COLO829 (cell line): ENCODE results near the gene SNAPC2.

Source experiments
- DNase-seq: peaks from one replicate; pipeline ENCODE4 v3.0.0; 2012; ENCODE audit warnings: low spot score

SNAPC2 gene, protein sequence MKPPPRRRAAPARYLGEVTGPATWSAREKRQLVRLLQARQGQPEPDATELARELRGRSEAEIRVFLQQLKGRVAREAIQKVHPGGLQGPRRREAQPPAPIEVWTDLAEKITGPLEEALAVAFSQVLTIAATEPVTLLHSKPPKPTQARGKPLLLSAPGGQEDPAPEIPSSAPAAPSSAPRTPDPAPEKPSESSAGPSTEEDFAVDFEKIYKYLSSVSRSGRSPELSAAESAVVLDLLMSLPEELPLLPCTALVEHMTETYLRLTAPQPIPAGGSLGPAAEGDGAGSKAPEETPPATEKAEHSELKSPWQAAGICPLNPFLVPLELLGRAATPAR

DNA sequence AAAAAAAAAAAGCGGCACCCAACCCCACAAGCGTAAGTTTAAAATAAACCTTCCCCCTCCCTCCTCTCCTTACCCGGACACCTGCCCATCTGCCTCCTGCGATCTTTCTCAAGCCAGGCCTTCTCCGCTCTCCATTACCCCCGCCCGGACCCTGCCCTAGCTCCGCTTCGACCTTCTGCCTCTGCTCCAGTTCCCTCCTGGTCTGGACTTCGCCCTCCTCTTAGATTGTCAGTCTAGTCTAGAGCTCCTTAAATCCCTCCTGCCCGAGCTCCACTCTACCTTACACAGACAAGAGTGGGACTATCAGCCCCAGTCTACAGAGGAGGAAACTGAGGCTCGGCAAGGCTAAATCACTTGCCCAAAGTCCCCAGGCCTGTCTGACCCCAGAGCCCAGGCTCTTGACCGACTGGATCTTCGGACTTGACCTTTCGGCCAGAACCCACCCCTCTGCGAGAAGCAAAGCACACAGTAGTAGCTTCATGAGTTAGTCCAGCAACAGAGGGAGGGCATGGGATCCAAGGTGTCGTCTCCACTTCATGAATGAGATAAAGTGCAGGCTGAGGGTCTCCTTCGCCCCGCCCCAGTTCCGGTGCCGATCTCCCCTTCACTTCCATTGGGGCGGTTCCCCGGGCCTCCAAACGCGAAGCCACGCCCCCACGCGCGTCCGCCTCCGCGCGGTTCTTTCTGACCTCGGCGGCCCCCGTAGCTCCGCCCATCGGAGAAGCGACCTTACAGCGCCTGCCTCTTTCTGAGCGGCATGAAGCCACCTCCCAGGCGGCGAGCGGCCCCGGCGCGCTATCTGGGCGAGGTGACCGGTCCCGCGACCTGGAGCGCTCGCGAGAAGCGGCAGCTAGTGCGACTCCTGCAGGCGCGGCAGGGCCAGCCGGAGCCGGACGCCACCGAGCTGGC lies at the start of gene SNAPC2:
SNAPC2 (plus strand) TSS at position 729 of the 909 bp plus-strand sequence; CDS start at position 758, 29 bp downstream.
- DNase-seq: peak; percentile 89

DNA sequence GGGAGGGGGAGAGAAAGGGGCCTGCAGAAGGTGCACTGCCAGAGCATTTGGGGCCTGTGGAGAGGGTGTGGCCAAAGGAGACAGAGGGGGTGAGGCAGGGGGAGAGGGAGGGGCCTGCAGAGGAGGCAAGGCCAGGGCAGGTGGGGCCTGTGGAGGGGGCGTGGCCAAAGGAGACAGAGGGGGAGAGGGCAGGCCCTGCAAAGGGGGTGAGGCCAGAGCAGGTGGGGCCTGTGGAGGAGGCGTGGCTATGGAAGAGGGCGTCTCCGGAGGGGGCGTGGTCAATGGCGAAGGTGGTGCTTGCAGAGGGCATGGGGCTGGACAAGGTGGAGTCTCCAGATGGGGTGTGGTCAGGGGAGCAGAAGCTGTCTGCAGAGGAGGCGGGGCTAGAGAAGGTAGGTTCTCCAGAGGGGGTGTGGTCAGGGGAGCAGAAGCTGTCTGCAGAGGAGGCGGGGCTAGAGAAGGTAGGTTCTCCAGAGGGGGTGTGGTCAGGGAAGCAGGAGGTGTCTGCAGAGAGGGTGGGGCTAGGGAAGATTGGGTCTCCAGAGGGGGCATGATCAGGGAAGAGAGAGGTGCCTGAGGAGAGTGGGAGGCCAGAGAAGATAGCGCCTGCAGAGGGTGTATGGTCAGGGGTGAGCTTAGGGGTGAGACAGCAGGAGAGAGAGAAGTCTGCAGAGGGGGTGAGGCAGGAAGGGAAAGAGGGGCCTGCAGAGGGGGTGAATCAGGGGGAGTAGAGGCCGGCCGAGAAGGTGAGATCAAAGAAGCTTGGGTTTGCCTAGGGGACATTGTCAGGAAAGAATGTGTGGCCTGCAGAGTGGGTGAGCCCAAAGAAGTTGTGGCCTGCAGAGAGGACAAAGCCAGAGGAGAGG lies 49.3 kb upstream of the SNAPC2 start:
- DNase-seq: peak; percentile 84

DNA sequence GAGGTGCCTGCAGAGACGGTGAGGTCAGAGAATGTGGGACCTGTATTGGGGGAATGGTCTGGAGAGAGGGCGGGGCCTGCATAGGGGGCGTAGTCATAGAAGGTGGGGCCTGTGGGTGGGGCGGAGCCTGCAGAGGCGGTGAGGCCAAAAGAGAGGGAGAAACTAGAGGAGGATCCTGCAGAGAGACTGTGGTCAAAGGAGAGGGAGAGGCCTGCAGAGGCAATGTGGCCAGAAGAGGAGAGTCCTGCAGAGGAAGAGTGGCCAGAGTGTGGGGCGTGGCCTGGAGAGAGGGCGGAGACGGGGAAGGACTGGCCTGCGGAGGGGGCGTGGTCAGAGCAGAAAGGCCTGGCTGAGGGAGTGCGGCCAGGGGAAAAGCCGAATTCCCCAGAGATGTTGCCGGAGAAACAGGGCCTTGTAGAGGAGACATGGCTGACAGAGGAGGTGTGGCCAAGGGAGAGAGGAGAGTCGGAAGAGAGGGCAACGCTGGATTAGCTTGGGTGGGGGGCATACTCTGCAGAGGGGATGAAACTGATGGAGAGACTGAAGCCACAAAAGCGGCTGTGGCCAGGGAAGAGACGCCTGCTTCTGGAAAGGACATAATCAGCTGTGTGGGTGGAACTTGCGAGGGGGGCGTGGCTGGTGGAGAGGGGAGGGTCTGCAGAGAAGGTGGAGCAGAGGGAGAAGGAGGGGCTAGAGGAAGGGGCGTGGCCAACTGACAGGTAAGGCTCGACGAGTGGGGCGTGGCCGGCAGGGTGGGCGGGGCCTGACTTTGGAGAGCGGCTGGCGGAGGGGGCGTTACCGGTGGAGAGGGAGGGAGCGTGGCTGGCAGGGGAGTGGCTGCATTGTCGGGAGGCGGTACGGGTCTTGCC lies 48.5 kb upstream of the SNAPC2 start:
- DNase-seq: peak; percentile 94

DNA sequence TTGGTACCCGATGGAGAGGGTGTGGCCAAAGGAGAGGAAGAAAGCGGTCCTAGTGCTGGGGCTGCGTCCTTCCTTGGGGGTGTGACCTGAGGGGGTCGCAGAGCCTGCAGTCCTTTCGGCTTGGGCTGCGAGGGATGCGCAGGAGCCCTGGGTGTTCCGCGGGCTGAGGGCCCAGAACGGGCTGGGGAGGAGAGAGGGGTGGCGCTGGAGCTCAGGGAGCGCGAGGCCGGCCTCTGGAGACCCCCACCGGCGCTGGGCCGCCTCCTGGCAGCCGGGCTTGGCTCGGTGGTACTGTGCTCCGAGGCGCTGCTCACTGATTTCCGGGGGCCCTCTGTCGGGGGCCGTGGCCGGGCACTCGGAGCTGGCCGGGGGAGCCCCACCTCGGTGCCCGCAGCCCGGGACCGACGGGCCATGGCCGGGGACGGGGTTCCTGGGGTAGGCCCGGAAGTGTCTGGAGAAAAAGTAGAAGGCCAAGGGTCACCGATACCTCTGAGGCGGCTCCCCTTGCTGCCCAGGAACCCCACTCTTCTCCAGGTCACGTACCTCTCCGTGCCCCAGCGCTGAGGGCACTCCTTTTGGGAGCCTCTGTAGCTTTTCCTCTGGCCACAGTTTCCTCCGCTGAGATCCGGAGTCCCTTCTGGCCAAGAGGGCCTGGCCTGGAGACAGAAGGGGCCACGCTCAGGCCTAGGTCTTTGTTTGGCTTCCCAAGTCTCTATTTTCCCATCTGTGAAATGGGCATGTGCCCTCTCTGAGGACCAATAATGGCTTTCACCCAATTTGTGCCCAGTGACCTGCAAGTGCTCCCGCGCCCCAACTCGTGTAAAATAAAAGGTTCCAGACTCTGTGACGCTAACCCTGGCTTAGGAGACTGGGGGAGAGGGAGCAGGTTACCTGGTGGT lies 47.6 kb upstream of the SNAPC2 start:
- DNase-seq: no peak

DNA sequence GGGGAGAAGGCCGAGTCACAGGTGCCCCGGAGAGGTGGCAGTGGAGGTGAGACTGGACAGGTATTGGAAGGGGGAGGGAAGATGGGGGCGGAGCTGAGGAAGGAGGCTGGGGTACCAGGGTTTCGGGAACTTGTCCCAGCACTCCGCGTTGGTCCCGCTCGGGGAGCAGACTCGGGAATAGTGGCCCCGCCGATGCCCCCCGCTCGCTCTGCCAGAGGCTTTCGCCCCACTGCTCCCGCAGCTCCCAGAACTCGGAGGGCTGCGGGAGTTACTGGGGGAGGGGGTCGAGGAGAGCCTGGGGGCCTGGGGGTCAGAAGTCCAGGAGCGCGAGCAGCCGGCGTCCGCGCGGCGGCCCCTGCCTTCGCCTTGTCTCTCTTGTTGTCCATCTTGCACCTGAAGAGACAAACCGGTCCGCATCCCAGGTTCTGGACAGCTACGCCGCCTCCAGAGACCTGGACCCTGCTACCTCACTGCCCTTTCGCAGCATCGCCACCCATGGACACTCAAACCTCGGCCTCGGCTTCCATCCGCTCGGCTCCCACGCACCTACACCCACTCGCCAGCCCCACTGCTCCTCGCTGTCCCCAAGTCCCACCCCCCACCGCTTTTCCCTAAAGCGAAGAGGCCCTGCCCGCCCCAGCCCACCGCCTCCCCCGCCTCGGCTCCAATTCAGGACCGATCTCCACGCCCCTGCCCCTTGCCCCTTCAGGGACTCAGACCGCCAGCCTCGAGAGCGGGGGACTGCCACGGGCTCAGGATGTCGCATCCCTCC lies 46.6 kb upstream of the SNAPC2 start:
- no peak for DNase-seq

DNA sequence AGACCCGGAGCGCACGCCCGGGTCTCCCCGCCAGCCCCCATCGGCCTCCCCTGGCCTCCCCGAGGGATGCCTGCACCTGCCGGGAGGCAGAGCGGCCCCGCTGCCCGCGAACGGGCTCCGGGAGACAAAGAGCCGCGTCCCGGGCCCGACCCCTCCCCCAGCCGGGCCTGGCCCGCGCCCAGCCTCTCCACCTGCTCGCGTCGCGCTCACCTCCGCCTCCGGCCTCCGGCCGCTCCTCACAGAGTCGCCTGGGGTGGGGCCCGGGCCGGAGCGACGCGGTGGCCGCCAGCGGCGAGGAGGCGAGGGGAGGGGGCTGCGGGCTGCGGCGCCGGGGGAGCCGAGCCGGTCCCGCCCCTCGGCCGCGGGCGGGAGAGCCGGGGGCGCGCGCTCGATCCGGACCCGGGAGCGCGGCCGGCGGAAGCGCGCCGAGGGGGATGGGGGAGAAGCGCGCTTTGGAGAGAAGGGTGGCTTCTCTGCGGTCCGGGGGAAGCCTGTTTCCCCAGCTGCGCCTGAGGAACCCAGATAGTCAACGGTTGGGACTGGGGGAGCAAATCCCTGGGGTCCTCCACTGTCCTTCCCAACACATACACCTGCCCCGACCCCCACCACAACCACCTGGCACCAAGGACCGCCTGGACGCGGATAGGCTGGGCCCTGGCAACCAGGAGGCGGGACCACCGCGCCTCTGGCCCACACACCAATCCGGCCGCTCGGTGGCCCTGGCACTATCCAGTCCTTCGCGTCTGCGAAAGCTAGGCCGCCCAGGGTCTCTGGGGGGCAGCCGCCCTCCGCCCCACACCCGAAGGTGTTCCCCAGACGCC lies 45.9 kb upstream of the SNAPC2 start, which contains the start of gene PRR36:
PRR36 (minus strand) TSS at position 315 of the 821 bp plus-strand sequence. CDS start 701 bp downstream, outside the sequence.
- no peak for DNase-seq

DNA sequence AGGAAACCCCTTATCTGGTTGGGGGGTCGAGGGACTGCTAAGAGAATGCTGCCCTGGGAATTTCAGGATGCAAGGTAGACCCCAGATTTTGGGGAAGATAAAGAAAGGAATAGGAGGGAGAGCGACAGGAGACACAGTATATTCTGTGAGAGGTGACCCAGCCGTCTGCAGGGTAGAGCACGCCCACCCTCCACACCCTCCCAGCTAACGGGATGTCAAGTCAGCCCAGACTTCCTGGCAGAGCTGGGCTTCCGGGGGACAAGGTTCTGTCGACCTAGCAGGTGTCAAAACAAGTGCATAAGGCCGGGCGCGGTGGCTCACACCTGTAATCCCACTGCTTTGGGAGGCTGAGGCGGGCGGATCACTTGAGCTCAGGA lies 45.3 kb upstream of the SNAPC2 start:
- DNase-seq: no peak

DNA sequence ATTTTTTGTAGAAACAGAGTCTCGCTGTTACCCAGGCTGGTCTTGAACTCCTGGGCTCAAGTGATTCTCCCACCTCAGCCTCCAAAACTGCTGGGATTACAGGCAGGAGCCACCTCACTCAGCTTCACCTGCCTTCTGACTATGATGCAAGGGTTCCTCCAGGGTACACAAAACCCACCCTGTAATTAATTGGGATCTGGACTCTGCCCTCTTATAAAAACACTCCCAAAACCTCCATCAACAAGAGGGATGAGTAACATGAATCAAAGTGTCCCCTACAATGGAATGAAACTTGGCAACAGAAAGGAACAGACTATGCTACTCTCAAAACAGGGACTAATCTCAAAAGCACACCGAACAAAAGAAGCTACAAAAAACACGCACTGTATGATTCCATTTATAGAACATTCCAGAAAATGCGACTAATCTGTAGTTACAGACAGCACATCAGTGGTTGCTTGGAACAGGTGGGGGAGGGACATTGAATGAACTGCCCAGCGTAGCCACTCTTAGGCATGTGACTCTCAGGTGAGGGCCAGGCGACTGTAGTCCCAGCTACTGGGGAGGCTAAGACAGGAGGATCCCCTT lies 42.8 kb upstream of the SNAPC2 start:
- DNase-seq: no peak

DNA sequence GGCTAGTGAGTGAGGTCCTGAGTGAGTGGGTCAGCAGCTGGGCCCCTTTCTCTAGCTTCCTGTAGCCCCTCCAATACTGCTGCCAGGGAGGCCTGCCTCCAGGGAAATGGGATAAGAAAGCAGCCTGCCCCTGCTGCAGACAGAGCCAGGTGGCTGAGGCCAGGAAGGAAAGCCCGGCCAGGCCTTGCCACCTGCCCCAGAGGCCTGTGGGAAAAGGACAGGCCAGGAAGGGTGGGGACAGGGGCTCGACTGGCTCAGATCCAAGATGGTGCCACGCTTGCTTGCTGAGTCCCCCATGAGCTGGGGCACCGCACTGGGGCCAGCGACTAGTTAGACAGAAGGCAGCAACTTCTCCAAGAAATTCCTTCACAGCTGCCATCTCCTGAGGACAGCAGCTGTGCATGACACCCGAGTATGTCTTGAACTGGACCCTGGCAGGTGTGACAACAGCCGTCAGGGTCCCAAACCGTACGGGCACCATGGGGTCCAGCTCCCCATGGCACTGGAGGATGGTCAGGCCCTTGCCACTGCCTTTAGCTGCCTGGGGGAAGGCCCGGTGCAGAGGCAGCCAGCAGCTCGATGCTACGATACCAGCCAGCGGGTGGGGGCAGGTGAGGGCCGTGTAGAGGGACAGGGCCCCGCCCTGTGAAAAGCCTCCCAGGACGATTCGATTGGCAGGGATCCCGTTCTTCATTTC lies 40.9 kb upstream of the SNAPC2 start:
- no peak for DNase-seq

DNA sequence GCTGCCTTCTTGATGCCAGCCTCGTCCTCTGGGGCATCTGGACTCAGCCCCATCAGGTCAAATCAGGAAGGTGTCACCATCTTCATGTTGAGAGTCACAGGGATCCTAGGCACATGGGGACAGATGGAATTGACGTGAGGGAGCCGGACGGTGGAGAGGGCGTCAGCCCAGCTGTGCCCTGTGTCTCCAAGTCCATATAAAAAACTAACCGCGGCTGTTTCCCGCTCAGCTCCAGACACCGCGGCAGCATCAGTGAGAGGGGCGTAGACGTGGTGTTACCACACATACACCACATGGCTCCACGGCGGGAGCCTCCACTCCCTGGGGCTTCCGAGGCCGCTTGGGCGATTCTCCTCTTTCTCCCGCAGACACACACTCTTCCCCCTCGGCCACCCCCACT lies 40.3 kb upstream of the SNAPC2 start:
- no peak for DNase-seq

DNA sequence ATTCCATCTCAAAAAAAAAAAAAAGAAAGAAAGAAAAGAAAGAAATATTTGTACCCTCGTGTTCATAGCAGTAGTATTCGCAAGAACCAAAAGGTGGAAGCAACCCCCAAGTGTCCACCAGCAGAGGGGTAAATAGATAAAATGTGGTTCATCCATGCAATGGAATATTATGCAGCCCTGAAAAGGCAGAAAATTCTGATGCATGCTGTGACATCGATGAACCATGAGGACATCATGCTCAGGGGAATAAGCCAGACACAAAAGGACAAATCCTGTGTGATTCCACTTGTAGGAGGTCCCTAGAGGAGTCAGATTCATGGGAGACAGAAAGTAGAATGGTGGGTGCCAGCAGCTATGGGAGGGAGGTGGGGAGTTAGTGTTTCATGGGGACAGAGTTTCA lies 38.2 kb upstream of the SNAPC2 start:
- DNase-seq: no peak

DNA sequence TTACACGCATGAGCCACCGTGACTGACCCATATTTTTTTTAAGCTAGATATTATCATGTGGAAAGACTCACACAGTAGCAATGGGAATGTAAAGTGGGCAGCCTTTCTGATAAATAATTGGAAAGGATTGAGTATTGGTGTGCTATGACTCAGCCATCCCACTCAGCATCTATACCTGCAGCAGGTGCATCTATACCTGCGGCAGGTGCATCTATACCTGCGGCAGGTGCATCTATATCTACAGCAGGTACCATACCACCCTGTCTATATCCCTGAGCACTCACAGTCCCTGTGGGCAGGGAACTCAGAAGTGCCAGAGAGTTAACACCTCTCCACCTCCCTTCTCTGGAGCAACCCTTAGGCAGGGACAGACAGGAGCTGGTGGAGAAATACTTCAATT lies 37.0 kb upstream of the SNAPC2 start:
- no peak for DNase-seq

DNA sequence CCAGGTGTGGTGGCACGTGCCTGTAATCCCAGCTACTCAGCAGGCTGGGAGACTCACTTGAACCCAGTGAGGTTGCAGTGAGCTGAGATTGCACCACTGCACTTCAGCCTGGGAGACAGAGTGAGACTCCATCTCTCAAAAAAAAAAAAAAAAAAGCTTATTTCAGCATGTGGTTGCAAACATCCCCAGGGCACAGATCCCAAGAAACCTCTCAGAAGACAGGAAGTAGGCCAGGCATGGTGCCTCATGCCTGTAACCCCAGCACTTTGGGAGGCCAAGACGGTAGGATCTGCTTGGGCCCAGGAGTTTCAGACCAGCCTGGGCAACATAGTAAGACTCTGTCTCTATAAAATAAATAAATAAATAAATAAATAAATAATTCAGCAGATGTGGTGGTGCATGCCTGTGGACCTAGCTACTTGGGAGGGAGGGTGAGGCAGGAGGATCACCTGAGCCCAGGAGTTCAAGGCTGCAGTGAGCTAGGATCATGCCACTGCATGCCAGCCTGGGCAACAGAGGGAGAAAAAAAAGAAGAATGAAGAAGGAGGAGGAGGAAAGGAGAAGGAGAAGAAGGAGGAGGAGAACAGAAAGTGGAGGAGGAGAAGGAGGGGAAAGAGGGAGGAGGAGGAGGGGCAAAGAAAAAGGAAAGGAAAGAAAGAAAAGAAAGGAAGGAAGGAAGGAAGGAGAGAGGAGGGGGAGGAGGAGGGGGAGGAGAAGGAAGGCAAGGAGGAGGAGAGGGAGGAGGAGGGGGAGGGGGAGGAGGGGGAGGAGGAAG lies 36.2 kb upstream of the SNAPC2 start:
- no peak for DNase-seq

DNA sequence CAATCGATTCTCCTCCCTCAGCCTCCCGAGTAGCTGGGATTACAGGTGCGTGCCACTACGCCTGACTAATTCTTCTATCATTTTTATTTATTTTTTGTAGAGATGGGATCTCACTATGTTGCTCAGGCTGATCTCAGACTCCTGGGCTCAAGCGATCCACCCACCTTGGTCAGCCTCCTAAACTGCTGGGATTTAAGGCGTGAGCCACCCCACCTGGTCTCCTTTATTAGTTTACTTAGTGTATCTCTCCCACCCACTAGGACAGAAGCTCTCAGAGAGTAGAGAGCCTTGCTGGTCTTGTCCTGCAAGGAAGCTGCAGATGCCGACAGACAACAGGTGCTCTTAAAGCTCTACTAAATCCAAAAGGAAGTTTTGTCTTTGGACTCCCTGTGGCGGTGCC lies 34.3 kb upstream of the SNAPC2 start:
- no peak for DNase-seq

DNA sequence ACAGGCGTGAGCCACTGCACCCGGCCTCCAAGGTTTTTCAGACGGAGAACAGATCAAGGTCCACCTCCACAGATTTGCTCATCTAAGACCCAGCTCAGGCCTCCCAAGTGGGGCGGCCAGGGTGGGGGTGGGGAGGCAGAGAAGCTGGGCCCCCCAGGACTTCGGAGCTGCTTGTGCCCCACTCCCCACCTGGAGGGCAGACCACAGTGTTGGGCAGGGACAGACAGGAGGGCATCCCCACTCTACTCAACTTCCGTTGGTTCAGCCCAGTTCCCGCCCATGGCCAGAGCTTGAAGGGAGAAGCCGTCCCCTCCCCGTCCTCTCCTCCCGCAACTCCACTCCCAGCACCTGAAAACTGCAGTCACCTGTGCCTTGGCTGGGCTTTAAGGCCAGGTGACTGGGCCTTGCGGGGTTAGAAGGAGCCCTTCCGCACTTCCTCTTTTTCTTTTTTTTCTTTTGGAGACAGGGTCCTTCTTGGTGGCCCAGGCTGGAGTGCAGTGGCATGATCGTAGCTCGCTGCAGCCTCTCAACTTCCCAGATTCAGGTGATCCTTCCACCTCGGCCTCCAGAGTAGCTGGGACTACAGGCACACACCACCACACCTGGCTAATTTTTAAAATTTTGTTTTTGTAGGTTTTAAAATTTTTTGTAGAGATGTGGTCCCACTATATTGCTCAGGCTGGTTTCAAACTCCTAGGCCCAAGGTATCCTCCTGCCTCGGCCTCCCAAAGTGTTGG lies 32.6 kb upstream of the SNAPC2 start:
- no peak for DNase-seq
